ENCODE data around the gene DAAM2.
A peak's percentile ranks its signal among the peaks of the same experiment; 100 is the strongest.

Gene DAAM2

GRCh38 chr6:39885691-39886090 is 93.5 kb downstream of the DAAM2 start:
- peaks cover 63% of the 10 kb centered on the region for H3K4me1 ChIP-seq (ENCODE audit: control insufficient read depth, insufficient read depth, low read length, poor library complexity, severe bottlenecking)
- H3K4me3 ChIP-seq (ENCODE audit: extremely low read depth, insufficient read depth, low read length, poor library complexity, severe bottlenecking) = no peak overlapping the region
- no peaks in the 10 kb centered on the region for H3K9me3 ChIP-seq (ENCODE audit: control insufficient read depth, low read length)
- 93 to 95% methylated on average over 5 to 6 of the region's 7 CpGs for WGBS, 2 experiments (ENCODE audit: insufficient coverage in 2 of 2)
- no peak overlapping the region for H3K27ac ChIP-seq (ENCODE audit: low read depth, low read length, severe bottlenecking)
- H3K36me3 ChIP-seq (ENCODE audit: control insufficient read depth, insufficient read depth, low read length) = peaks cover 19% of the 10 kb centered on the region

DNA sequence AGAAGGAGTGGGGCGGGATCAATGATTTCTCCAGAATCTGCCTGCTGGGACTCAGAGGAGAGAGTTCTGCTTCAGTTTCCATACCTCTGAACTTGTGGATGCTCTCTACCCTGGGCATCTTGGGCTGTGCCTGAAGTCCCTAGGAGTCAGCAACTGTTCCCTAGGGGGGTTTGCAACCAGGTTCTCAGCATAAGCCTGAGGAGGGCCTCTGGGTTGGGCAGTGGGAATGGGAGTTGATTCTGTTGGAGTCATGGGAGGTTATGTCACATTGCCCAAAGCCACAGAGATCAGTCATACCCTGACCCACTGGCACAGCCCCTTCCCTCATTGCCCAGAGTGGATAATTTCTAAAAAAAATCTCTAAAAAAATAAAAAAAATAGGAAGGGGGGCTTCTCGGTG is 94.7 kb downstream of the DAAM2 start:
- Histone ChIP-seq H3K9me3 (ENCODE audit: control insufficient read depth, low read length) (no peaks in the 10 kb centered on the region), H3K4me1 (ENCODE audit: control insufficient read depth, insufficient read depth, low read length, poor library complexity, severe bottlenecking) (peaks cover 59% of the 10 kb centered on the region), H3K4me3 (ENCODE audit: extremely low read depth, insufficient read depth, low read length, poor library complexity, severe bottlenecking) (no peak overlapping the region), H3K36me3 (ENCODE audit: control insufficient read depth, insufficient read depth, low read length) (peaks cover 21% of the 10 kb centered on the region), H3K27ac (ENCODE audit: low read depth, low read length, severe bottlenecking) (peak overlapping the region; percentile 99)
- WGBS, 2 experiments (ENCODE audit: insufficient coverage in 2 of 2) = 25 to 71% methylated on average over 1 of the region's 2 CpGs

DNA sequence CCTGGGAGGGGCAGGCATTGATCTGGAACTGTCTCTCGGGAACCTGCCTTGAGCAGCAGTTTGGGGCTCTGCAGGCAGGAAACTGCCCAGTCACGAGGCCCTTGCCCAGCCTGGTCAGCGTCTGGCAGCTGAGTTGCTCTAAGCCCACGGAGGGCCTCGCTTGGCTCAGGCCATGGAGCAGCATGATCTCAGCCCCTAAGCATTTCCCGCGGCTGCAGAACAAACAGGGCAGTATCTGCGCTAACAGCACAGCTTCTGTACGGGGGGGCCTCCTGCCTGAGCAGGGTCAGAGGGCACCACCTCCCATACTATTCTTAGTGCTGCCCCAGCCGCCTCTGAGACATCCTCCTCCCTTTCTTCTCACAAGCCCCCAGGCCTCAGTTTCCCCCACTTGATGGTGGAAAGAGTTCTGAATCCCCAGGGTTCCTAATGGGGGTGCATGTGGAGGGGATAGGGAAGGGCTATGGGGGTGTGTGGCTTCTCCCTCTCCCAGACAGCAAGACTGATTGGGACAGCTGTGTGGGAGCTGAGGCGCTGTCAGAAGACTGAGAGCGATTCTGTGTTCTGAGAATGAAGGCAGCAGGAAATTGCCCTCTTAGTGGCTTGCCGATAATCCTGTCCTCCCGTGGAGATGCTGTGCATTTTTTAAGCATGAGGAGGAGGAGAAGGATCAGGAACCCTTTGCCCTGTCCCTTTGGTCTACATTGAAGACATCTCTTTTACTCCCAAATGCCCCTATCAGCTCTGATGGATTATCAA is 95.7 kb downstream of the DAAM2 start:
- no peaks in the 10 kb centered on the region for H3K9me3 ChIP-seq (ENCODE audit: control insufficient read depth, low read length)
- H3K36me3 ChIP-seq (ENCODE audit: control insufficient read depth, insufficient read depth, low read length) = peaks cover 21% of the 10 kb centered on the region
- WGBS, 2 experiments (ENCODE audit: insufficient coverage in 2 of 2) = 35 to 39% methylated on average over 11 to 13 of the region's 14 CpGs
- H3K4me1 ChIP-seq (ENCODE audit: control insufficient read depth, insufficient read depth, low read length, poor library complexity, severe bottlenecking) = peaks cover 49% of the 10 kb centered on the region
- peak overlapping the region; percentile 99 for H3K27ac ChIP-seq (ENCODE audit: low read depth, low read length, severe bottlenecking)
- no peak overlapping the region for H3K4me3 ChIP-seq (ENCODE audit: extremely low read depth, insufficient read depth, low read length, poor library complexity, severe bottlenecking)

- WGBS, 2 experiments (ENCODE audit: insufficient coverage in 2 of 2) = no CpG with 5 or more reads among the region's 2 CpGs
- peaks cover 20% of the 10 kb centered on the region for H3K36me3 ChIP-seq (ENCODE audit: control insufficient read depth, insufficient read depth, low read length)
- H3K27ac ChIP-seq (ENCODE audit: low read depth, low read length, severe bottlenecking) = no peak overlapping the region
- H3K4me3 ChIP-seq (ENCODE audit: extremely low read depth, insufficient read depth, low read length, poor library complexity, severe bottlenecking) = no peak overlapping the region
- no peaks in the 10 kb centered on the region for H3K9me3 ChIP-seq (ENCODE audit: control insufficient read depth, low read length)
- peaks cover 46% of the 10 kb centered on the region for H3K4me1 ChIP-seq (ENCODE audit: control insufficient read depth, insufficient read depth, low read length, poor library complexity, severe bottlenecking)
Measured at GRCh38 chr6:39889229-39889628, 97.1 kb downstream of the DAAM2 start.

GRCh38 chr6:39891353-39891752 is 99.2 kb downstream of the DAAM2 start:
- peaks cover 20% of the 10 kb centered on the region for H3K36me3 ChIP-seq (ENCODE audit: control insufficient read depth, insufficient read depth, low read length)
- H3K4me1 ChIP-seq (ENCODE audit: control insufficient read depth, insufficient read depth, low read length, poor library complexity, severe bottlenecking) = peaks cover 26% of the 10 kb centered on the region
- H3K27ac ChIP-seq (ENCODE audit: low read depth, low read length, severe bottlenecking) = no peak overlapping the region
- no peak overlapping the region for H3K4me3 ChIP-seq (ENCODE audit: extremely low read depth, insufficient read depth, low read length, poor library complexity, severe bottlenecking)
- H3K9me3 ChIP-seq (ENCODE audit: control insufficient read depth, low read length) = no peaks in the 10 kb centered on the region
- WGBS, 2 experiments (ENCODE audit: insufficient coverage in 2 of 2) = 91 to 100% methylated on average over 3 to 5 of the region's 6 CpGs

DNA sequence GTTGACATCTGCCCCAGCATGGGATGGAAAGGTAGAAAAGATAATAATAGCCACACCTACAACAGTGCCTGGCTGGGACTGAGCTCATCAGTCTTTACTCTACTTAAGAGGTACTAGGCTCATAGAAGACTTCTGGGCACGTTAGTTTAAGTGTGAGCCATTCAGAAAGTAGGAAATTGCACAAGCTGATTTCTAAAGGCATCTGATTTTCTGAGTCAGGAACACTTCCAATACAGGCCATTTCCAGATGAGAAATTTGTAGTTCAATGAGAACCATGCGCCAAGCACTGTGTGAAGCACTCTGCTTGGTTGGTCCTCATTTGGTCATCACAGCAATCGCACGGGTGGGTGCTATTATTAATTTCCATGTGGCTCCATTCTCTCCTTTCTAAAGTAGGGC is 99.8 kb downstream of the DAAM2 start:
- 59 to 62% methylated on average over 3 to 4 of the region's 4 CpGs for WGBS, 2 experiments (ENCODE audit: insufficient coverage in 2 of 2)
- Histone ChIP-seq H3K4me3 (ENCODE audit: extremely low read depth, insufficient read depth, low read length, poor library complexity, severe bottlenecking) (no peak overlapping the region), H3K36me3 (ENCODE audit: control insufficient read depth, insufficient read depth, low read length) (peaks cover 22% of the 10 kb centered on the region)

GRCh38 chr6:39892490-39893129 is 100.4 kb downstream of the DAAM2 start:
- WGBS, 2 experiments (ENCODE audit: insufficient coverage in 2 of 2) = 41 to 43% methylated on average over 1 to 2 of the region's 2 CpGs
- H3K4me1 ChIP-seq (ENCODE audit: control insufficient read depth, insufficient read depth, low read length, poor library complexity, severe bottlenecking) = peaks cover 14% of the 10 kb centered on the region
- H3K9me3 ChIP-seq (ENCODE audit: control insufficient read depth, low read length) = no peaks in the 10 kb centered on the region
- peaks cover 24% of the 10 kb centered on the region for H3K36me3 ChIP-seq (ENCODE audit: control insufficient read depth, insufficient read depth, low read length)
- no peak overlapping the region for H3K27ac ChIP-seq (ENCODE audit: low read depth, low read length, severe bottlenecking)
- no peak overlapping the region for H3K4me3 ChIP-seq (ENCODE audit: extremely low read depth, insufficient read depth, low read length, poor library complexity, severe bottlenecking)

More for the DNA sequence above, 99.8 kb downstream of the DAAM2 start:
- no peaks in the 10 kb centered on the region for H3K9me3 ChIP-seq (ENCODE audit: control insufficient read depth, low read length)
- H3K4me1 ChIP-seq (ENCODE audit: control insufficient read depth, insufficient read depth, low read length, poor library complexity, severe bottlenecking) = peaks cover 20% of the 10 kb centered on the region
- no peak overlapping the region for H3K27ac ChIP-seq (ENCODE audit: low read depth, low read length, severe bottlenecking)

DNA sequence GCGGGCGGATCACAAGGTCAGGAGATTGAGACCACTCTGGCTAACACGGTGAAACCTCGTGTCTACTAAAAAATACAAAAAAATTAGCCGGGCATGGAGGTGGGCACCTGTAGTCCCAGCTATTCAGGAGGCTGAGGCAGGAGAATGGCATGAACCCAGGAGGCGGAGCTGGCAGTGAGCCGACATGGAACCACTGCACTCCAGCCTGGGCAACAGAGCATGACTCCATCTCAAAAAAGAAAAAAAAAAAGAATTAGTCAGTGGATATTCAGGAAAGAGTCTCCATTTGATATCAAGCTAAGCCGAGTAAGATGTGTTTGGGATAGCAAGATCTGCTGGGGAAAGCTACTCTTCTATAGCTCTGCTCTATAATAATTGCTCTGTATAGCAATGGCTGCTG is 101.1 kb downstream of the DAAM2 start:
- peaks cover 10% of the 10 kb centered on the region for H3K4me1 ChIP-seq (ENCODE audit: control insufficient read depth, insufficient read depth, low read length, poor library complexity, severe bottlenecking)
- H3K36me3 ChIP-seq (ENCODE audit: control insufficient read depth, insufficient read depth, low read length) = peaks cover 28% of the 10 kb centered on the region
- H3K27ac ChIP-seq (ENCODE audit: low read depth, low read length, severe bottlenecking) = no peak overlapping the region
- H3K9me3 ChIP-seq (ENCODE audit: control insufficient read depth, low read length) = no peaks in the 10 kb centered on the region
- WGBS, 2 experiments (ENCODE audit: insufficient coverage in 2 of 2) = 86 to 93% methylated on average over 5 to 6 of the region's 8 CpGs
- no peak overlapping the region for H3K4me3 ChIP-seq (ENCODE audit: extremely low read depth, insufficient read depth, low read length, poor library complexity, severe bottlenecking)

- Histone ChIP-seq H3K36me3 (ENCODE audit: control insufficient read depth, insufficient read depth, low read length) (peaks cover 38% of the 10 kb centered on the region), H3K4me1 (ENCODE audit: control insufficient read depth, insufficient read depth, low read length, poor library complexity, severe bottlenecking) (no peaks in the 10 kb centered on the region), H3K27ac (ENCODE audit: low read depth, low read length, severe bottlenecking) (no peak overlapping the region), H3K4me3 (ENCODE audit: extremely low read depth, insufficient read depth, low read length, poor library complexity, severe bottlenecking) (no peak overlapping the region), H3K9me3 (ENCODE audit: control insufficient read depth, low read length) (no peaks in the 10 kb centered on the region)
- WGBS, 2 experiments (ENCODE audit: insufficient coverage in 2 of 2) = 89 to 94% methylated on average over 11 to 12 of the region's 12 CpGs
Measured at GRCh38 chr6:39896701-39897100, 104.5 kb downstream of the DAAM2 start.

DNA sequence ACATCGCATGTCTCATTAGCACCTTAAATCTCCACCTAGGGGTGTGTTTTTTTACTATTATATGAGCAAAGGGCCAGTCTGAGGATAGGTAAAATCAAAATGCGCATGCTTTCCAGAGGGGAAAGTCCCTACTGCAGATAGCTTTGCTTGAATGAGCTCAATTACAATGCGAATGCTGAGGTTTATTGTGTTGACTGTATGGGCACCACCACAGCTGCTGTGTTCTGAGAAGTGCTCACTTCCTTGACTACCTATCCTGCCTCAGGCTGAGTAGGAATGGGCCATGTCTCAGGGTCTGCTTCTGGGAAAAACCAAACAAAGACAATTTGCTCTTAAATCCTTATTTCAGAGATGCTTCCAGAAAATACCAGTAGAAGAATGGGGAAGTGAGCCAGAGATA is 105.5 kb downstream of the DAAM2 start:
- Histone ChIP-seq H3K27ac (ENCODE audit: low read depth, low read length, severe bottlenecking) (no peak overlapping the region), H3K9me3 (ENCODE audit: control insufficient read depth, low read length) (no peaks in the 10 kb centered on the region), H3K4me1 (ENCODE audit: control insufficient read depth, insufficient read depth, low read length, poor library complexity, severe bottlenecking) (no peaks in the 10 kb centered on the region), H3K4me3 (ENCODE audit: extremely low read depth, insufficient read depth, low read length, poor library complexity, severe bottlenecking) (no peak overlapping the region), H3K36me3 (ENCODE audit: control insufficient read depth, insufficient read depth, low read length) (peaks cover 47% of the 10 kb centered on the region)
- 94 to 100% methylated on average over 1 to 2 of the region's 3 CpGs for WGBS, 2 experiments (ENCODE audit: insufficient coverage in 2 of 2)

GRCh38 chr6:39898625-39899024 is 106.4 kb downstream of the DAAM2 start:
- 85% methylated on average over 2 to 3 of the region's 4 CpGs for WGBS, 2 experiments (ENCODE audit: insufficient coverage in 2 of 2)
- H3K36me3 ChIP-seq (ENCODE audit: control insufficient read depth, insufficient read depth, low read length) = peaks cover 54% of the 10 kb centered on the region
- H3K9me3 ChIP-seq (ENCODE audit: control insufficient read depth, low read length) = no peaks in the 10 kb centered on the region
- no peaks in the 10 kb centered on the region for H3K4me1 ChIP-seq (ENCODE audit: control insufficient read depth, insufficient read depth, low read length, poor library complexity, severe bottlenecking)
- H3K4me3 ChIP-seq (ENCODE audit: extremely low read depth, insufficient read depth, low read length, poor library complexity, severe bottlenecking) = no peak overlapping the region
- no peak overlapping the region for H3K27ac ChIP-seq (ENCODE audit: low read depth, low read length, severe bottlenecking)
